Fibroblast of gingiva (primary cell): ENCODE data around the gene HECTD1.
"Not testable (repeated sequence)": the region's sequence is repeated elsewhere in the genome, so short reads cannot be mapped to it uniquely, and the experiment has no call there.

Experiments used
- DNase-seq: peaks from one replicate; pipeline ENCODE4 v3.0.0-alpha.2; 2011; ENCODE audit warnings: low read depth

The HECTD1 gene

GRCh38 chr14:31224808-31225207 lies 17.2 kb upstream of the HECTD1 start:
- no peak for DNase-seq

GRCh38 chr14:31223331-31223730 lies 15.7 kb upstream of the HECTD1 start:
- no peak for DNase-seq

GRCh38 chr14:31222834-31223233 lies 15.2 kb upstream of the HECTD1 start:
- no peak for DNase-seq

- DNase-seq: no peak
Measured at GRCh38 chr14:31221266-31221665, 13.7 kb upstream of the HECTD1 start.

GRCh38 chr14:31219169-31219568 lies 11.6 kb upstream of the HECTD1 start:
- no peak for DNase-seq

- DNase-seq: no peak
Measured at GRCh38 chr14:31216359-31216758, 8.8 kb upstream of the HECTD1 start.

- DNase-seq: no peak
Measured at GRCh38 chr14:31212893-31213292, 5.3 kb upstream of the HECTD1 start.

- no peak for DNase-seq
Measured at GRCh38 chr14:31209605-31210004, 2.0 kb upstream of the HECTD1 start.

GRCh38 chr14:31208546-31209424 lies 1.2 kb upstream of the HECTD1 start:
- DNase-seq: no peak

GRCh38 chr14:31207287-31207754 lies 272 bp downstream of the HECTD1 start:
- DNase-seq: no peak

- DNase-seq: peak; percentile 20
Measured at GRCh38 chr14:31206536-31207286, 882 bp downstream of the HECTD1 start.

- peak; percentile 89 for DNase-seq
Measured at GRCh38 chr14:31205681-31206535, 1.7 kb downstream of the HECTD1 start.

- no peak for DNase-seq
Measured at GRCh38 chr14:31204593-31205534, 2.7 kb downstream of the HECTD1 start.

- not testable (repeated sequence) for DNase-seq
Measured at GRCh38 chr14:31203899-31204592, 3.5 kb downstream of the HECTD1 start.

GRCh38 chr14:31203414-31203742 lies 4.2 kb downstream of the HECTD1 start:
- no peak for DNase-seq

- DNase-seq: no peak
Measured at GRCh38 chr14:31201111-31201510, 6.5 kb downstream of the HECTD1 start.

GRCh38 chr14:31200702-31200990 lies 6.9 kb downstream of the HECTD1 start:
- no peak for DNase-seq

GRCh38 chr14:31197671-31198070 lies 9.9 kb downstream of the HECTD1 start:
- no peak for DNase-seq

- no peak for DNase-seq
Measured at GRCh38 chr14:31196839-31197492, 10.6 kb downstream of the HECTD1 start.

GRCh38 chr14:31194661-31195060 lies 12.9 kb downstream of the HECTD1 start:
- peak; percentile 37 for DNase-seq
